Tibial nerve (tissue), 4 donors: ENCODE results near the gene ZNF217. TPM values are rescaled to one million over a fixed set of nuclear protein-coding genes. Genes with fewer than 3 reads are reported as not detected.
"Not testable (repeated sequence)": the region's sequence is repeated elsewhere in the genome, so short reads cannot be mapped to it uniquely, and the experiment has no call there.

Source experiments
- DNase-seq, 2 donors: peaks; one replicate each; pipeline ENCODE4 v3.0.0-alpha.2; 2019; ENCODE audit warnings: low spot score in 2 of 2
- H3K27ac ChIP-seq, 4 donors: fragments of 200-600 bp; sonication (generic) in 3 of 4; one replicate each; pipeline ENCODE4 v1.5.1; 2017 to 2019; ENCODE audit warnings: mild to moderate bottlenecking in 1 of 4
- H3K27me3 ChIP-seq, 2 donors: fragments of 200-600 bp; sonication (generic) in 1 of 2; one replicate each; pipeline versions ENCODE4 v1.5.1 to v1.6.0; 2017 to 2019
- H3K36me3 ChIP-seq, 3 donors: fragments of 200-600 bp; sonication (generic); one replicate each; pipeline ENCODE4 v1.5.1; 2018 to 2019
- H3K4me1 ChIP-seq, 4 donors: fragments of 200-600 bp; sonication (generic) in 3 of 4; one replicate each; pipeline ENCODE4 v1.5.1; 2017 to 2019
- H3K4me3 ChIP-seq, 4 donors: fragments of 200-600 bp; sonication (generic) in 3 of 4; one replicate each; pipeline ENCODE4 v1.5.1; 2017 to 2019; ENCODE audit warnings: mild to moderate bottlenecking in 1 of 4, moderate library complexity in 1 of 4
- H3K9me3 ChIP-seq, 4 donors: fragments of 200-600 bp; sonication (generic) in 3 of 4; one replicate each; pipeline ENCODE4 v1.5.1; 2017 to 2019
- CTCF ChIP-seq, 5 experiments: fragments of 200-600 bp in 3 of 5; fragments of 450-650 bp in 2 of 5; sonication (generic) in 3 of 5; IDR thresholded peaks; one replicate each; pipeline ENCODE4 v1.5.1; 2016 to 2019; ENCODE audit warnings: antibody characterized with exemption in 5 of 5, mild to moderate bottlenecking in 3 of 5, moderate library complexity in 2 of 5
- EP300 ChIP-seq, 2 donors: sonication (generic); formaldehyde crosslinking; IDR thresholded peaks; one replicate each; pipeline ENCODE4 v1.6.1; 2017; ENCODE audit warnings: antibody characterized with exemption in 2 of 2, mild to moderate bottlenecking in 1 of 2
- POLR2A ChIP-seq, 2 donors: fragments of 450-650 bp; IDR thresholded peaks; one replicate each; pipeline ENCODE4 v1.6.1; 2017; ENCODE audit warnings: antibody characterized with exemption in 2 of 2, mild to moderate bottlenecking in 2 of 2, moderate library complexity in 2 of 2
- WGBS, 2 donors: methylation state at CpG; one replicate each; pipeline ENCODE4 v1.1.5; 2018; 5-methylcytosine and 5-hydroxymethylcytosine counted together
- total RNA-seq, 4 donors: library from RNA; depleted of rRNA; stranded (reverse); fragments of >200 nt; gene quantifications; one replicate each; pipeline ENCODE4 v1.1.0, GENCODE V29; 2016

ZNF217 gene
- total RNA-seq, 4 donors from 2014 or later, result 21.4 to 24.3 (median 23.1) TPM

GRCh38 chr20:53567379-53567917 is 26.2 kb downstream of the ZNF217 start:
- H3K27me3 ChIP-seq, result no peaks in the 10 kb centered on the region
- WGBS, 2 donors, result 83 to 87% methylated on average over 3 of the region's 3 CpGs
- no peak for DNase-seq
- H3K9me3 ChIP-seq, result no peaks in the 10 kb centered on the region
- no peak overlapping the region for H3K4me3 ChIP-seq
- peaks cover 4 to 74% (median 13%) of the 10 kb centered on the region in 3 donors for H3K36me3 ChIP-seq
- no peak for TF ChIP-seq POLR2A (IDR thresholded peaks at IDR 0.05)
- no peak for TF ChIP-seq EP300 (IDR thresholded peaks at IDR 0.05)
- TF ChIP-seq CTCF (IDR thresholded peaks at IDR 0.05), result no peak
- no peaks in the 10 kb centered on the region for H3K4me1 ChIP-seq
- H3K27ac ChIP-seq, result no peak overlapping the region

GRCh38 chr20:53566623-53567022 is 27.0 kb downstream of the ZNF217 start:
- H3K4me1 ChIP-seq, H3K27ac ChIP-seq, H3K27me3 ChIP-seq, H3K9me3 ChIP-seq, H3K4me3 ChIP-seq, DNase-seq: not testable (repeated sequence)
- 93 to 96% methylated on average over 9 of the region's 9 CpGs for WGBS, 2 donors
- H3K36me3 ChIP-seq, result peaks cover 4 to 66% (median 13%) of the 10 kb centered on the region in 3 donors

GRCh38 chr20:53565254-53565653 is 28.4 kb downstream of the ZNF217 start:
- TF ChIP-seq EP300 (IDR thresholded peaks at IDR 0.05) (no peak), CTCF (IDR thresholded peaks at IDR 0.05) (no peak), POLR2A (IDR thresholded peaks at IDR 0.05) (no peak)
- H3K27ac ChIP-seq, result no peak overlapping the region
- no peaks in the 10 kb centered on the region for H3K4me1 ChIP-seq
- peaks cover 4 to 58% (median 13%) of the 10 kb centered on the region in 3 donors for H3K36me3 ChIP-seq
- no peak for DNase-seq
- H3K4me3 ChIP-seq, result no peak overlapping the region
- 98 to 100% methylated on average over 11 of the region's 11 CpGs for WGBS, 2 donors
- no peaks in the 10 kb centered on the region for H3K9me3 ChIP-seq
- H3K27me3 ChIP-seq, result no peaks in the 10 kb centered on the region

GRCh38 chr20:53562104-53562764 is 31.4 kb downstream of the ZNF217 start:
- not testable (repeated sequence) for H3K4me3 ChIP-seq, DNase-seq, H3K27ac ChIP-seq, H3K27me3 ChIP-seq, H3K9me3 ChIP-seq, H3K4me1 ChIP-seq
- H3K36me3 ChIP-seq, result peaks cover 0 to 44% (median 8%) of the 10 kb centered on the region in 3 donors
- 96 to 97% methylated on average over 9 of the region's 9 CpGs for WGBS, 2 donors

GRCh38 chr20:53561505-53561904 is 32.1 kb downstream of the ZNF217 start:
- Histone ChIP-seq H3K4me1 (no peaks in the 10 kb centered on the region), H3K27ac (no peak overlapping the region), H3K9me3 (no peaks in the 10 kb centered on the region), H3K36me3 (peaks cover 0 to 41% (median 6%) of the 10 kb centered on the region in 3 donors), H3K27me3 (no peaks in the 10 kb centered on the region), H3K4me3 (no peak overlapping the region)
- TF ChIP-seq POLR2A (IDR thresholded peaks at IDR 0.05) (no peak), EP300 (IDR thresholded peaks at IDR 0.05) (no peak), CTCF (IDR thresholded peaks at IDR 0.05) (no peak)
- DNase-seq, result no peak
- 94 to 95% methylated on average over 5 of the region's 5 CpGs for WGBS, 2 donors

- WGBS, 2 donors, result 80 to 82% methylated on average over 7 of the region's 7 CpGs
- H3K9me3 ChIP-seq, result no peaks in the 10 kb centered on the region
- no peak overlapping the region for H3K27ac ChIP-seq
- TF ChIP-seq POLR2A (IDR thresholded peaks at IDR 0.05) (no peak), CTCF (IDR thresholded peaks at IDR 0.05) (no peak), EP300 (IDR thresholded peaks at IDR 0.05) (no peak)
- peaks cover 0 to 24% (median 0%) of the 10 kb centered on the region in 3 donors for H3K36me3 ChIP-seq
- H3K4me3 ChIP-seq, result no peak overlapping the region
- no peaks in the 10 kb centered on the region for H3K27me3 ChIP-seq
- no peak for DNase-seq
- H3K4me1 ChIP-seq, result no peaks in the 10 kb centered on the region
These were observed 33.8 kb downstream of the ZNF217 start for GRCh38 chr20:53559816-53560215.
